Measurements from ENCODE around the gene PDZK1IP1.

The PDZK1IP1 gene

GRCh38 chr1:47214549-47214948 is 24.7 kb upstream of the PDZK1IP1 start:
- DNase-seq (ENCODE audit: low read depth), result no peak
- TF ChIP-seq CTCF (IDR thresholded peaks at IDR 0.05; ENCODE audit: control insufficient read depth, extremely low read depth, insufficient read depth), result no peak
- no peak overlapping the region for H3K4me3 ChIP-seq (ENCODE audit: low read depth, low read length)

- DNase-seq (ENCODE audit: low read depth), result no peak
- no peak for TF ChIP-seq CTCF (IDR thresholded peaks at IDR 0.05; ENCODE audit: control insufficient read depth, extremely low read depth, insufficient read depth)
- H3K4me3 ChIP-seq (ENCODE audit: low read depth, low read length), result no peak overlapping the region
Observed at GRCh38 chr1:47213230-47213963, 23.6 kb upstream of the PDZK1IP1 start.

- DNase-seq (ENCODE audit: low read depth), result no peak
- no peak for TF ChIP-seq CTCF (IDR thresholded peaks at IDR 0.05; ENCODE audit: control insufficient read depth, extremely low read depth, insufficient read depth)
- no peak overlapping the region for H3K4me3 ChIP-seq (ENCODE audit: low read depth, low read length)
Observed at GRCh38 chr1:47212636-47213229, 22.9 kb upstream of the PDZK1IP1 start.

- H3K4me3 ChIP-seq (ENCODE audit: low read depth, low read length), result no peak overlapping the region
- no peak for TF ChIP-seq CTCF (IDR thresholded peaks at IDR 0.05; ENCODE audit: control insufficient read depth, extremely low read depth, insufficient read depth)
- no peak for DNase-seq (ENCODE audit: low read depth)
Observed at GRCh38 chr1:47211796-47212269, 22.0 kb upstream of the PDZK1IP1 start.

- no peak for TF ChIP-seq CTCF (IDR thresholded peaks at IDR 0.05; ENCODE audit: control insufficient read depth, extremely low read depth, insufficient read depth)
- no peak for DNase-seq (ENCODE audit: low read depth)
- no peak overlapping the region for H3K4me3 ChIP-seq (ENCODE audit: low read depth, low read length)
Observed at GRCh38 chr1:47210666-47211065, 20.8 kb upstream of the PDZK1IP1 start.

- no peak overlapping the region for H3K4me3 ChIP-seq (ENCODE audit: low read depth, low read length)
- no peak for DNase-seq (ENCODE audit: low read depth)
- no peak for TF ChIP-seq CTCF (IDR thresholded peaks at IDR 0.05; ENCODE audit: control insufficient read depth, extremely low read depth, insufficient read depth)
Observed at GRCh38 chr1:47209725-47210325, 20.0 kb upstream of the PDZK1IP1 start.

All from LNCaP clone FGC (cell line).